GM19372 (cell line): ENCODE results near the gene U2AF2.

Experiments used
- ATAC-seq: cut with Tn5 transposase; IDR thresholded peaks from one replicate; pipeline ENCODE4 v1.9.1; 2021; ENCODE audit warnings: mild to moderate bottlenecking, low read depth, moderate library complexity; ENCODE audit not compliant: unreplicated experiment

The U2AF2 gene

DNA sequence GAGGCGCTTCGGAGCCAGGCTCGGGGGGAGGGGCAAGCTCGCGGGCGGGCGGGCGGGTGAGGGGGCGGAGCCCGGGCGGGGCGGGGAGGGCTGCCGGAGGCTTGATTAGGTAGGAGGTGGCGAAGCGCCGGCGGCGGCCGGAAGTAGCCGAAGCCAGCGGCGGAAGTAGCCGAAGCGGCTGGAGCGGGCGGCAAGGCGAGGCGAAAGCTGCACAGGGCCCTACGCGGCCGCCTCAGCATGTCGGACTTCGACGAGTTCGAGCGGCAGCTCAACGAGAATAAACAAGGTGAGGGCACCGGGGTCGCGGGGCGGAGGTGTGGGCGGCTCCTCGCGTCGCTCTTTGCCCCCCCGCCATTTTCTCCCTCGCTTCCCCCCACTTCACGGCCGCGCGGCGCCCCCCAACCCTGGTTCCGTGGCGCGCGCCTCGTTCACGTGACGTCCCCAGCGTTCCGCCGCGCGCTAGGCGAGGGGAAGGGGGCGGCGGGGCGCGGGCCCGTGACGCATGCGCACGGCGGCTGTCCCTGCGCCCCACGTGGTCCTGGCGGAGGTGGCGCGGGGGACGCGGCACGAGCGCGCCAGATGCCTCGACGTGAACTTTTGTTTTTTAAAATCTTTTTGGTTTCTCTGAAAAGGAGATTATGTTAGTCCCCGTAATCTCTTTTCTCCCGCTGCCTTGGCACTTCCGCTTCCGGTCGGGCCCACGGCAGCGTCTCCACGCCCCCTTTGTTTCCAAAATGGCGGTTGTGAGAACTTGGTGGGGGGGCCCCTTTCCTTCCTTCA, at the start of gene U2AF2:
U2AF2 (plus strand) TSS at position 168 of the 780 bp plus-strand sequence; CDS start at position 238, 70 bp downstream.
- peak; percentile 37 for ATAC-seq

DNA sequence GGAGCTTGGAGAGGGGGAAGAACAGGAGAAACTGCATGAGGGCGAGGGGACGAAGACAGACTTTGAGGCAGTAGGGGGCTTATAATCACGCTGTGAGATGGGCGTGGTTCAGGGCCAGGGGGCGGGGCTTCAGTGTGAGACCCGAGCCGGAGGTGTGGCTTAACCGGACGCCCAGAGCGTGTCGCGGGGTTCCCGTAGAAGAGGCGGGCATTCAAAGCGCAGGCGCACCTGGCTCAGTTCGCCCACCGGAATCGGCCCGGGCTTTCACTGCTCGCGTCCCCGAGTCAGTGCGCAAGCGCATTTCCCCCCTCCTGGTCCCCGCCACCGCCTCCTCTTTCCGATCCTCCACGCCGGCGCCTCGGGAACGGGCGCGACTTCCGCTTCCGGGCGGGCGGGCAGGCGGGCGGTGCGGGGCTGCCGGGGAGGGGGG, 49.6 kb upstream of the U2AF2 start:
- ATAC-seq = peak; percentile 73

DNA sequence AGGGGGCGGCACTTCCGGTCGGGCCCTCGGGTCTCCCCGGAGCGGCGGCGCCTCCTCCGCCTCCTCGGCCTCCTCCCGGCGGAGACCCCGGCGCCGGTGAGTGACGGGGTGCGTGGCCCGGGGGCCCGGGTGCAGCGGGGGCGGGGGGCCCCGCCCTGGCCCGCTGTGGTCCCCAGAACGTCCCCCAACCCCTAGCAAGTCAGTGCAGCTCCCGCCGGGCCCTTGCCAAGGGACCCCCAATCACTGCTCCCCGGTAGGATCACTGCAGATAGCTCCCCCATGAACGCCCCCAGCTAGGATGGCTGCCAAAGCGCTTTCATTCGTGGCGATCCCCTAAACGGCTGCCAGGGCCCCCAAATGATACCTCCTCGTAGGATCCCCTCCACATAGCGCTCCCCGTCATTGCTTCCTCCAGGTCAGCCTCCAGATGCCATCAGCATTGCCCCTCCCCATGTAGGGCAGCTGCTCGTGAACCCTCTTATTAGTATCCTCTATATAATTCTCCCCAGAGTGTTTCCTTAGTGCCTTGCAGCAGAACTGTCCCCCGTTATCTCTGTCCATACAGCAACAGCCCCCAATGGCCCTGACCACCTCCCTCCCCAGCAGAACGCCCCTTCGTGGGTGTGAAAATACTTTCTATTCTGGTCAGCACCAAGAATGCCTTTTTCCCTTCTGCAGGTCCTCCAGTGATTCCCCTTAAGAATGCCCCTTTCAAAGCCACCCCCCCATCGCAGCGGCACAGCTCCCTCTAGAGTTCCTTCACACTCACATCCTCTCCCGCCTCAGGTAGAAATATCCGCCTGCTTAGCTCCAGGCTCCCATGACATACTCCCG, 49.0 kb upstream of the U2AF2 start, which contains the start of gene ZNF865:
ZNF865 (plus strand) TSS at position 11 of the 834 bp plus-strand sequence. CDS start 7,972 bp downstream, outside the sequence.
- ATAC-seq = no peak

DNA sequence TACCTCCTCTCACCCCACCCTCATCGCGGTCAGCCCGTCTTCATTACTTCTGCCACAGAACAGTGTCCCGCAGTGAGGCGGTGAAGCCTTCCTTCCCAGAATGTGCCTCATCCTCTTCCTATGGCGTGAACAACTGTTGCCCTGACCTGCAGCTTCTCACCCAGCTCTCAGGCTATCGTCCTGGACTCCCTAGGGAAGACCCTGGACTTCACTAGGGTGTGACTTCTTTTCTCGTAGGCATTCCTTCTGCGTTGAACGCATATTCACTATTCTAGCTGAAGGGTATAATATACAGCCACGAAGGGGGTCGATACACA, 48.4 kb upstream of the U2AF2 start:
- no peak for ATAC-seq

DNA sequence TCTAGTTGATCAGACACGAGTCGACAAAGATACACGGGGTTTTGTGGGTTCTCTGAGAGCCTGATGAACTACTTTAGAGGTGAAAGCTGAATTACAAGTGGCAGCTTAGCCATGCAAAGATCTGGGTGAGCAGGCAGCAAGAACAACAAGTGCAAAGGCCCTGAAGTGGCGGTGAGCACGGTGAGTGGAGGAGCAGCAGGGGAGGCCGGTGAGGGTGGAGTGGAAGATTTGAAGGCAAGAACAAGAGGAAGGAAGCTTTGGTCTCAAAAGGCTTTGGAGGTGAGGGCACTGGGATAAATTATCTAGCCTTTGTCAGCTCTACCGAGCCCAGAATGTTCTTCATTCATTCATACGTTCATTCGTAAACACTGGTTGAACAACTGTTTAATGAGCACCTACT, 48.0 kb upstream of the U2AF2 start:
- ATAC-seq = no peak

DNA sequence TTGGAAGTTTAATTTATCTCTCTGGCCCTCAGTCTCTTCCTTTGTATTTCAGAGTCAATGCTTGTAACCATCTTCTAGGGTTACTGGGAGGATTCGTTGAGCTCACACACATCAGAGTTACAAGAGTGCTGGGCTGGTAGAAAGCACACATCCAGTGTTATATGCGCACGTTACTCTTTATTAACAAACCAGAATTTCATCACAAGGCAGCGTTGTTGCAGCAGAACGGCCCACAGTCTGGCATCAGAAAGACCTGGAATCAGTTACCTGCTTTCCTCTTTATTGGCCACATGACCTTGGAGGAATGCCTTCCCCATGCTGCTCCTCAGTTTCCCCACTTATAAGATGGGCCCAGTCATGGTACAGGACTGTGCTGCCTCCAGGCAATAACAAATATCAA, 45.5 kb upstream of the U2AF2 start:
- ATAC-seq = no peak

DNA sequence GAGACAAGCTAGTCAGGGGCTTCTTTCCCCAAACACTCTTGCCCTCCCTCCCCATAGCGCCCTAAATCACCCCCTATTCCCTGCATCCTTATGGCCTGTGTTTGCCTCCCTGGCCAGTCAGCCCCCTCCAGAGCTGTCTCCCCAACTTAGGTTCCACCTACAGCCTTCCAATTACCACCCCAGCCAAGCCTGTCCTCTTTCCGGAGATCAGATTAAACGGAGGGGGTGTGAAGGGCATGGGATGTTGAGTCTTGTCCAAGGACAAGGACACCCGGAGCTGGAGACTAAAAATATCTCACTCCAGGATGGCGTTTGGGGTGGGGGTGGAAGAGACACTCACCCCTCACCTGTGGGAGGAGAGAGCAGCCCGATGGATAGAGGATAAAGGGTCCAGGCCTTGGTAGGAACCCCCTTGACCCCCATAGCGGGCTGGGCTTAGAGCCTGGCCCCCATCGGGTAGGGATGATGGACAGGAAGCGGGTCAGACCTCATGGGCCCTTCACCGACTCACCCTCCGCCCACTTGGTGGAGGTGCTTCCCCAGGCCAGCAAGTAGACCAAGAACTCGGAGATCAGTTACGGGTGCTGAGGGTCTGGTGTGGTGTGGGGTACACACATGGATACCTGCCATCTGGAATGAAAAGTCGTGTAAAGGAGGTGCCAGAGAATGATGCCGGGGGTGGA, 43.4 kb upstream of the U2AF2 start:
- ATAC-seq = no peak

DNA sequence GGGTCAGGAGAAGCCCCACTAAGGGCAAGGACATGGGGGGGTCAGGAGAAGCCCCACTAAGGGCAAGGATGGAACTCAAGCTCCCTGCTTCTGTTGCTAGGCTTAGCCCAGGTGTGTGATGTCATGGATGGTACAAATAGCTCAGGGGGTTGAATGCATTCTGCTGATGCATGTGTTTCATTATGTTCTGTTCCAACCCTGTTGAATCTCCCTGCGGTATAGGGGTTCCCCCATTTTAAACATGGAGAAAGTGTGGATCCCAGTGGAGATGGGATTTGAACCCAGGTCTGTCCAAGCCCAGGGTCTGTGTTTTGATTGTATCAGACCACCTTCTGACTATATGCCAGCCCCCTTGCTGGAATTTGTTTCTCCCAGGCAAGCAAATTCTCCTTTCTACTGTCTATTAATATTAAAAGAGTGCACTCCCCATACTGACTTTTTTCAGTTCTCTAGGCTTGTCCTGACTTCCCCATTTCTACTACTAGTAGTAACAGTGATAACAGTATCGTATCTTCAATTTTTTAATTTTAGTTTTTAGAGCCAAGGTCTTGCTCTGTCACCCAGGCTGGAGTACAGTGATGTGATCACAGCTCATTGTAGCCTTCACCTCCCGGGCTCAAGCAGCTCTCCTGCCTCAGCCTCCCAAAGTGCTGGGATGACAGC, 42.7 kb upstream of the U2AF2 start:
- ATAC-seq = no peak

DNA sequence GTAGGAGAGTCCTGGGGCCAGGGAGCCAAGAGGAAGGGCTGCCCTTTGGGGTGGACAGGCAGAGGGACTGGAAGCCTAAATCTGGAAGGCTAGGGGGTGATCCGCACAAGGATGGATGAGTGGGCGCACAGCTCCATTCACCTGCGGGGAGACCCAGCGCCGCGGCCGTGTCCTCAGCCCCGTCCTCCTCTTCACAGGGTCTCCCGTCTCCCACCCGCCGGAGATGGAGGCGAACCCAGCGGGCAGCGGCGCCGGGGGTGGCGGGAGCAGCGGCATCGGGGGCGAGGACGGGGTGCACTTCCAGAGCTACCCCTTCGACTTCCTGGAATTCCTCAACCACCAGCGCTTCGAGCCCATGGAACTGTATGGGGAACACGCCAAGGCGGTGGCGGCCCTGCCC, 41.4 kb upstream of the U2AF2 start:
- no peak for ATAC-seq

DNA sequence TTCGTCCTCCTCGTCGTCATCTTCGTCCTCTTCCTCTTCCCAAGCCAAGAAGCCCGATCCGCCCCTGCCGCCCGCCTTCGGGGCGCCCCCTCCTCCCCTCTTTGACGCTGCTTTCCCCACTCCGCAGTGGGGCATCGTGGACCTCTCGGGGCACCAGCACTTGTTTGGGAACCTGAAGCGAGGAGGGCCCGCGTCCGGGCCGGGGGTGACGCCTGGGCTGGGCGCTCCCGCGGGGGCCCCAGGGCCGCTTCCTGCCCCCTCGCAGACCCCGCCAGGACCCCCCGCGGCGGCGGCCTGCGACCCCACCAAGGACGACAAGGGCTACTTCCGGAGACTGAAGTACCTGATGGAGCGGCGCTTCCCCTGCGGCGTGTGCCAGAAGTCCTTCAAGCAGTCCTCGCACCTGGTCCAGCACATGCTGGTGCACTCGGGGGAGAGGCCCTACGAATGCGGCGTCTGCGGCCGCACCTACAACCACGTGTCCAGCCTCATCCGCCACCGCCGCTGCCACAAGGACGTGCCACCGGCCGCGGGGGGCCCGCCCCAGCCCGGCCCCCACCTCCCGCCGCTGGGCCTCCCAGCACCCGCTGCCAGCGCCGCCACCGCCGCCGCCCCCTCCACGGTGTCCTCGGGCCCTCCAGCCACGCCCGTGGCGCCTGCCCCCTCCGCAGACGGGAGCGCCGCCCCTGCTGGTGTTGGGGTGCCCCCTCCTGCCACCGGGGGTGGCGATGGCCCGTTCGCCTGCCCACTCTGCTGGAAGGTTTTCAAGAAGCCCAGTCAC, 40.7 kb upstream of the U2AF2 start:
- no peak for ATAC-seq

DNA sequence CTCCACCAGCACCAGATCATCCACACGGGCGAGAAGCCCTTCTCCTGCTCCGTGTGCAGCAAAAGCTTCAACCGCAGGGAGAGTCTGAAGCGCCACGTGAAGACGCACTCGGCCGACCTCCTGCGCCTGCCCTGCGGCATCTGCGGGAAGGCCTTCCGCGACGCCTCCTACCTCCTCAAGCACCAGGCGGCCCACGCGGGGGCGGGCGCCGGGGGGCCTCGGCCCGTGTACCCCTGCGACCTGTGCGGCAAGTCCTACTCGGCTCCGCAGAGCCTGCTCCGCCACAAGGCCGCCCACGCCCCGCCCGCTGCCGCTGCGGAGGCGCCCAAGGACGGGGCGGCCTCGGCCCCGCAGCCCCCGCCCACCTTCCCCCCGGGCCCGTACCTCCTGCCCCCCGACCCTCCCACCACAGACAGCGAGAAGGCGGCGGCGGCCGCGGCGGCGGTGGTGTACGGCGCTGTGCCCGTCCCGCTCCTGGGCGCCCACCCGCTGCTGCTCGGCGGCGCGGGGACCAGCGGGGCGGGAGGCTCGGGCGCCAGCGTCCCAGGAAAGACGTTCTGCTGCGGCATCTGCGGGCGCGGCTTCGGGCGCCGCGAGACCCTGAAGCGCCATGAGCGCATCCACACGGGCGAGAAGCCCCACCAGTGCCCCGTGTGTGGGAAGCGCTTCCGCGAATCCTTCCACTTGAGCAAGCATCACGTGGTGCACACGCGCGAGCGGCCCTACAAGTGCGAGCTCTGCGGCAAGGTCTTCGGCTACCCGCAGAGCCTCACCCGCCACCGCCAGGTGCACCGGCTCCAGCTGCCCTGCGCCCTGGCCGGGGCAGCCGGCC, 39.9 kb upstream of the U2AF2 start:
- no peak for ATAC-seq

DNA sequence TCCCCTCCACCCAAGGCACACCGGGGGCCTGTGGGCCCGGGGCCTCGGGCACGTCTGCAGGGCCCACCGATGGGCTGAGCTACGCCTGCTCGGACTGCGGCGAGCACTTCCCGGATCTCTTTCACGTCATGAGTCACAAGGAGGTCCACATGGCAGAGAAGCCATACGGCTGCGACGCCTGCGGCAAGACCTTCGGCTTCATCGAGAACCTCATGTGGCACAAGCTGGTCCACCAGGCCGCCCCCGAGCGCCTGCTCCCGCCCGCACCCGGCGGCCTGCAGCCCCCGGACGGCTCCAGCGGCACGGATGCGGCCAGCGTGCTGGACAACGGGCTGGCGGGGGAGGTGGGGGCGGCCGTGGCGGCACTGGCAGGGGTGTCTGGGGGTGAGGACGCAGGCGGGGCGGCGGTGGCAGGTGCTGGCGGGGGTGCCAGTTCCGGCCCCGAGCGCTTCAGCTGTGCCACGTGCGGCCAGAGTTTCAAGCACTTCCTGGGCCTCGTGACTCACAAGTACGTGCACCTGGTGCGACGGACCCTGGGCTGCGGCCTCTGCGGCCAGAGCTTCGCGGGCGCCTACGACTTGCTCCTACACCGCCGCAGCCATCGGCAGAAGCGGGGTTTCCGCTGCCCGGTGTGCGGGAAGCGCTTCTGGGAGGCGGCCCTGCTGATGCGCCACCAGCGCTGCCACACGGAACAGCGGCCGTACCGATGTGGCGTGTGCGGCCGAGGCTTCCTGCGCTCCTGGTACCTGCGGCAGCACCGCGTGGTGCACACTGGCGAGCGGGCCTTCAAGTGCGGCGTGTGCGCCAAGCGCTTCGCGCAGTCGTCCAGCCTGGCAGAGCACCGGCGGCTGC, 39.1 kb upstream of the U2AF2 start:
- ATAC-seq = no peak

DNA sequence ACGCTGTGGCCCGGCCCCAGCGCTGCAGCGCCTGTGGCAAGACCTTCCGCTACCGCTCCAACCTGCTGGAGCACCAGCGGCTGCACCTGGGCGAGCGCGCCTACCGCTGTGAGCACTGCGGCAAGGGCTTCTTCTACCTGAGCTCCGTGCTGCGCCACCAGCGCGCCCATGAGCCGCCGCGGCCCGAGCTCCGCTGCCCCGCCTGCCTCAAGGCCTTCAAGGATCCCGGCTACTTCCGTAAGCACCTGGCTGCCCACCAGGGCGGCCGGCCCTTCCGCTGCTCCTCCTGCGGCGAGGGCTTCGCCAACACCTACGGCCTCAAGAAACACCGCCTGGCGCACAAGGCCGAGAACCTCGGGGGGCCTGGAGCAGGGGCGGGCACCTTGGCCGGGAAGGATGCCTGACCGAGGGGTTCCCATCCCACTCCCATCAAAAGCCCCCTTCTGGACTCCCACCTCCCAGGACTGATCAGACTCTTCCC, 38.4 kb upstream of the U2AF2 start:
- ATAC-seq = no peak

DNA sequence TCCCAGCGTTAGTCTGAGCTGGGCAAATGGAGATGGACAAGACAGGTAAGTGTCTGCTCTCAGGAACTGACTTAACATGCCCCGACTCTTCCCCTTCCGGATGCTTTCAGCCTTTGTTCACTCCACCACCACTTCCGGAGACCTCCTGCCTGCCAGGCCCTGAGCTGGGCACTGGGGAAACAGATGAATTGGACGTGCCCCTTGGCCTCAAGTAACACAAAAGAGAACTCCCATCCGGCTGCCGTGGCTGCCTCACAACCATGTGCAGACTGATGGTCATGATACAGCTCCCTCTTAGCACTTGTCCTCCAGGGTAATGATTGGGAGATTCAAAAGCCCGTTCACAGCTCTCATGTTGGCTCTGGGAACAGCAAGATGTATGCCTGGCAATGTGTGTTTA, 37.4 kb upstream of the U2AF2 start:
- ATAC-seq = no peak

DNA sequence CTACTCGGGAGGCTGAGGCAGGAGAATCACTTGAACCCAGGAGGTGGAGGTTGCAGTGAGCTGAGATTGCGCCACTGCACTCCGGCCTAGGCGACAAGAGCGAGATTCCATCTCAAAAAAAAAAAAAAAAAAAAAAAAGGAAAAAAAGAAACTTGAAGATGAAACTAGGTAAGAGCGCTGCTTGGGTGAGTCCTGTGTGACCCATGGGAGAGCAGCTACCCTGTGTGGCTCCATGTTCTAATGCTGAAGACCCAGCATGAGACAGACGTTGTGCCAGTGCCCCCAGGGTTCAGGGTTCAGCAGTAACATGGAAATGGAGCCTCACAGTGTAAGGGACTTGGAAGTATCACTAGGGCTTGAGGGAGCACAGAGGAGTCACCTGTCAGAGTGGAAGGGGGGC, 36.4 kb upstream of the U2AF2 start:
- ATAC-seq = no peak

DNA sequence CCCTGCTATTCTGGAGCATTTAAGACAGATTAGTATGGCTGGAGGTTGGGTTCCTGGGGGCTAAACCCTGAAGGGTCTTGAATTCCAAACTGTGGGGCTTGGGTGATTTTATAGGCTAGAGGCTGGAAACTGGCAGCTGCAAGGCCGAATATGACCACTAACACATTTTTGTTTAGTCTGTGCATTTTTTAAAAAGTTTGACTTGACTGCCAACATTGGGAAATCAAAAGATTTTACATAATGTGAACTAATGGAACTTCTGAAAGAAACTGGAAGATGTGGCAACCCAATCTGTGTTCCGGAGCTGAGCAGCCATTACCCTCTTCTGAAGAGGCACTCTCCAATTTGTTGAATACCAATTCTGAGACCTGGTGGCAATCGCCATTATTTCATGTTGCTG, 35.5 kb upstream of the U2AF2 start:
- ATAC-seq = no peak

DNA sequence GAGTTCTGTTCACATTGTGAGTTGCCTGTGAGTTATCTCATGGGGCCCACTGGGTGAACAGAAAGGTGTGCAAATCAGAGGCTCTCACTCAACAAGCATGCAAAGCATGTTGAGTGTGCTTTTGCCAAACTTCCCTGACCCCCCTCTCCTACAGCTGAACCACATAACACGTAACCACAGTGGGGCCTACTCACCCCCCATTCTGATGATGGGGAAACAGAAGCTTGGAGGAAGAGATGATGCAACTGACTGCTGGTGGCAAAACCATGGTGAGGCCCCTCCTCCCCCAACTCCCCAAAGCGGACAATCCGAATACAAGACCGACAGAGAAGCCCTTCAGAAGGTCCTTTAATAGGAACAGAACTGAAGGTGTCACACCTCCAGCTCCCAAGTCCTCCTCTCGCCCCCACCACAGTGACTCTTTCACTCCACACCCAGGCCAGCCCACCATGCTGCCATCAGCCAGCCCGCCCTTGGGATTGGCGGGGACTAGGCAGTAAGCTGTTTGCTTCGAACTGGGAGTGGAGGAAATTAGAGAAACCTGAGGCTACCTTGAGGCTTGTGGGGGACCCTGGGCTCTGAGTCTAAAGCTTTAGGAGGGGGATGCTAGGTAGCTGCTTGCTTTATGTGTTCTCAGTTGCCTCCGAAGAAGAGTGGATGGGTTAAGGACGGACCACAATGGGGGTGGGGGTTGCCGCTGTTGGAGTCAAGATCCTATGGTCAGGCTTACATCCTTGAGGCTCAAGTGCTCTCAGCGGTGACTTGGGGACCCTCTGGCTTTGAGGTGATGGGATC, 34.2 kb upstream of the U2AF2 start:
- ATAC-seq = no peak
